Measurements from ENCODE around the gene USP16.
A peak's percentile ranks its signal among the peaks of the same experiment; 100 is the strongest.
"Not testable (repeated sequence)": the region's sequence is repeated elsewhere in the genome, so short reads cannot be mapped to it uniquely, and the experiment has no call there.

The USP16 gene

DNA sequence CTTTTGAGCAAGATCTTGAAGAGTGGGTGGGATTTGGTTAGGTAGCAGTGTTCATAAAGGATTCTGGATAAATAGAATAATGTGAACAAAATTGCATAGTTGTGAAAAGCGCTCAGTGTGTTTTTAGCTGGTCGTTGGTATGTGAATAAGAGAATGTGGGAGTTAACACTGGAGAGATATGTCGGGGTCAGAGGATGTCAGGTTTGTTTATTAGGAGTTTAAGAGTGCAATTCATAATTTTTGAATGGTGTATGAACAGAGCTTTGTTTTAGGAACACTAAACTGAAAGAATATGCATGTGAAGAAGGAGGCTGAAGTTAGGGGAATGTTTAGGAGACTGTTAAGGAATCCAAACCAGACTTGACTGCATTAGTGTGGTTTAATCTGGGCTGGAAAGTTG, 9.4 kb downstream of the USP16 start:
- DNase-seq (ENCODE audit: low read depth) = no peak

DNA sequence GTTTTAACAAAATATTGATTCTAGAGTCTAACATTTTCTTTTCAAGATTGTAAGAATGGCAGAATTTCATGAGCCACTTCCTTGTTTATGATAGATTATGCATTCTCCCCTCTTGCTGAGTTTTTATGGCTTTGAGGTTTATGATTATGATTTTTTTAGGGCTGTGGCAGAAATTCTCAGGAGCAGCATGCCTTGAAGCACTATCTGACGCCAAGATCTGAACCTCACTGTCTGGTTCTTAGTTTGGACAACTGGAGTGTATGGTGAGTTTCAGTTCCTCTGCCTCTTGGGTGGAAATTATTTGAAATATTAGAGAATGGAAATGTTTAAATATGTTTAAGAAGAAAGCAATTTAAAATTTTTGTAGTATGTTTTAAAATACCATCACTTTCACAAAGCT, 10.2 kb downstream of the USP16 start:
- no peak for DNase-seq (ENCODE audit: low read depth)

DNA sequence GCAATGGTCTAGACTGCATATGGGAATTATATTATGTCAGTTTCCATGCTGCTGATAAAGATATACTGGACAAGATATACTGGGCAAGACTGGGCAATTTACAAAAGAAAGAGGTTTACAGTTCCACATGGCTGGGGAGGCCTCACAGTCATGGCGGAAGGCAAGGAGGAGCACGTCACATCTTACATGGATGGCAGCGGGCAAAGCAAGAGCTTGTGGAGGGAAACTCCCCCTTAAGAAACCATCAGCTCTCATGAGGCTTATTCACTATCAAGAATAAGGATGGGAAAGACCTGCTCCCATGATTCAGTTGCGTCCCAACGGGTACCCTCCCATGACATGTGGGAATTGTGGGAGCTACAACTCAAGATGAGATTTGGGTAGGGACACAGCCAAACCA, 27.8 kb downstream of the USP16 start:
- DNase-seq (ENCODE audit: low read depth) = no peak

DNA sequence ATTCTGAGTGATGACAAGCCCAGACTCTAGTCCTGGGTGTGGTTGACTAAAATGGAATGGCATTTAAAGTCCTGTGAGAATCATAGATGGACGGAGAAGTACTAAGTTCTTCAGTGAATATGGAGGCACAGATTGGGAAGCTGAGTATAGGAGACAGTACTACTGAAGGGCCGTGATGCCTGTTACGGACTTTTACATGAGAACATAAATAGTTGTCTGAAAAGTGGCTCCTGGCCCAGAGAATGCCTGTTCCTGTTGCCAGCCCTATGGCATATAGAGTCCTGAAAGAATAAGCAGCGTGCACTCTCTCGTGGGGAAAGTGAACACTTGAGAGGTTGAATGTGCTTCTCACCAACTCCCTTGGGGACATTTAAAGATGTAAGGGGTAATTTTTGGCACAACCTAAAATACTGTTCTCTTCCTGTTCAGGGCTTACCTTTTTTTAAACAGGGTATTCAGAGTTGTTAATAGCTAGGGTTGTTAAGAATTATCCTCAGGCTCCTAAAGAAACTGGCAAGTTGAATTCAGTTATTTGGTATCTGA, 28.6 kb downstream of the USP16 start:
- DNase-seq (ENCODE audit: low read depth) = no peak

DNA sequence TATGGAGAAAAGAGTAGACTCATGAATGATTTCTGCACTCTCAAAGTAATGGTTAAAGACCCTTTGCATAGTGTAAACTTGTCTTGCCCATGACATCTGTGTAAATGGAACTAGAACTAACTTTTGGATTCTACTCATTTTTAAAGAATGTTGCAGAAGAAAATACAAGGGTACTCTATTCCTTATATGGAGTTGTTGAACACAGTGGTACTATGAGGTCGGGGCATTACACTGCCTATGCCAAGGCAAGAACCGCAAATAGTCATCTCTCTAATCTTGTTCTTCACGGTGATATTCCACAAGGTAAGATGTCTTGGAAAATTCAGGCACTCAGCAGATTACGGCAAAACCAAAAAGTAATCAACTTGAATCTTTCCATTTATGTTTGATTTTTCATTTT, 29.2 kb downstream of the USP16 start:
- no peak for DNase-seq (ENCODE audit: low read depth)

DNA sequence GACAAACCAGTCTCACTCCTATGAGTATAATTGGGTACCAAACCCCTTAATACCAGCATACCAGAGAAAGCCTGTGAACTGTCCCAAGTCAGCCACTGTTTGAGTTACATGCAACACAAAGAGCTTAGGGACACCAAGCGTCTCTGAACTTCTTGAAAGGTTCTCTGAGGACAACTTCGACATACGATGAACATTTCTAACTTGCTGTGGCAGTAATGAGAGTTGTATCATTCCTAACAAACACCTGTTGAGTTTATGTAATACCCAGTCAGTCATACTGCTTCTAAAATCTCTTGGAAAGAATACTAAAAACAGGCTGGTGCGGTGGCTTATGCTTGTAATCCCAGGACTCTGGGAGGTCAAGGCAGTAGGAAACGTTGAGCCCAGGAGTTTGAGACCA, 30.6 kb downstream of the USP16 start:
- no peak for DNase-seq (ENCODE audit: low read depth)

DNA sequence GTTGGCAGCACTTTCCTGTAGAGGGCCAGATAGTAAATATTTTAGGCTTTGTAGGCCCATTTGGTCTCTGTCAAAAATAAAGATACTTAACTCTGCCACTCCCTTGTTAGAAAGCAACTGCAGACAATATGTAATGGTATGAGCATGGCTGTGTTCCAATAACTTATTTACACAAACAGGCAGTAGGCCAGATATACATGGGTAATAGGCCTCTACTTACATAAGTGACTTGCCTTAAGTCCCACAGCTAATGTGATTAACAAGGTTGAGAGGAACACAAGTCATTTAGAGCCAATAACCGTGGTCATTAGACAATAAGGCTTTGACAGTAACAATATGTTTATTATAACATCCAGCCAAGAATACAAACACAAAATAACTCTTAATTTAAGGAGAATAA, 31.5 kb downstream of the USP16 start:
- DNase-seq (ENCODE audit: low read depth) = no peak

DNA sequence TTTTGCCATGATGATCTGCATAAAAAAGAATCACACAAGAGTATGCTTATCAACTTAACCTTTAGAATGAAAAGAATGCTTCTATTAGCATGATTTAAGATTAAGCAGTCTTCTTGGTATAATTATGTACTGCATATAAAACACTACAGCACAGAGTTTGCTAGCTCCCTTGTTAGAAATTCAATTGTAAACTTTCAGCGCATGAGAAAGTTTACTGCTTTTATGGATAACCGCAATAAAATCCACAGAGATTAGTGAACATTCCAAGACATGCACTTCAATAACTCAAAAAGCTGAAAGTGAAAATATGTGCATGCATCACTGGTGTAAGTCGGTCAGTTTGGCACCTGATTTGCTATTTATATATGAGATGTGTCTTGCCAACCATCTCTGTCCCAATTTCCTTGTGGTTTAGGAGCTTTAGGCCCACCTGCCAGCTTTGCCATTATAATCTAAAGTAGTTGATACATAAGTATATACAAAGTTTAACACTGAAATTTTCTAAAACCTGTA, 32.1 kb downstream of the USP16 start:
- no peak for DNase-seq (ENCODE audit: low read depth)

DNA sequence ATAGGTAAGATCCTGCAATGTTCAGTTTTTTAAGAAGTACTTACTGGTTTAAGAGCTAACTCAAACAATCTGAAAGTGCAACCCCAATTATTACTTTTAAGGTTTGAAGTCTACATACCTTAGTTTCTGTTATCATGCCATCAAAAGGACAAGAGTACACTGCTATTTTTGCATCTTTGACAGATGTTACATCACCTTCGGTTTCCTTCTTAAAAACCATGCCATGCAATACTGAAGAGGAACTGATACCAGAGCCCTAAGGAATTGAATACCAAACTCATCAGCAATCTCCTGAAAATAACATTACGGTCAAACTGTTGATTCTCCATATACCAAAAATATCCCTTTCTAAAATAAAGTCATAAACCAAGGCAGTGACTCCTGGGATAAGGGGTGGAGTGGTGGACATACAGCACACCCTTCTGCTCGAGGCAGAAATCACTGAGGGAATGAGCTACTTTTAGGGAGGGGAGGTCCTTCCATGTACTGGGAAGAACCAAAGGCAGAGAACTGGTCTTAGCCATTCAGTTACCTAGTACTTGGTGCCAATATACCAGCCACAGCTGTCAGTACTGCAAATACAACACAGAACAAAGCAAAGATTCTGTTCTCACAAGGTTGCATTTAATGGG, 40.5 kb downstream of the USP16 start:
- DNase-seq (ENCODE audit: low read depth) = no peak

DNA sequence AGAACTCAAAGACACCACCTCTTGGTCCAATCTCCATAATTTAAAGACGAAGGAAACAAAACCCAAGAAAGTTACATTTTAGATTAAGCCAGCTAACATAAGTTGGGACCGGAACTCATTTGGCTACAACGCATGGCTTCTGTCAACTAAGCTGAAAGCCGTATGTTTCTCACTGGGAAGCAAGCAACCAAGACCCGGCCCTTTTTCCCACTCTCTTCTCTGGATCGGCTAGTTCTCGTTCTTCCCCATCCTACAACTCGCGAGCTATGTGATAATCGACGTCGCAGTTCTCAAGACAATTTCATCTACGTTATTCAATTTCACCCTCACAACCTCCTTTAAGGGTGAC, 48.4 kb downstream of the USP16 start:
- DNase-seq (ENCODE audit: low read depth) = no peak

DNA sequence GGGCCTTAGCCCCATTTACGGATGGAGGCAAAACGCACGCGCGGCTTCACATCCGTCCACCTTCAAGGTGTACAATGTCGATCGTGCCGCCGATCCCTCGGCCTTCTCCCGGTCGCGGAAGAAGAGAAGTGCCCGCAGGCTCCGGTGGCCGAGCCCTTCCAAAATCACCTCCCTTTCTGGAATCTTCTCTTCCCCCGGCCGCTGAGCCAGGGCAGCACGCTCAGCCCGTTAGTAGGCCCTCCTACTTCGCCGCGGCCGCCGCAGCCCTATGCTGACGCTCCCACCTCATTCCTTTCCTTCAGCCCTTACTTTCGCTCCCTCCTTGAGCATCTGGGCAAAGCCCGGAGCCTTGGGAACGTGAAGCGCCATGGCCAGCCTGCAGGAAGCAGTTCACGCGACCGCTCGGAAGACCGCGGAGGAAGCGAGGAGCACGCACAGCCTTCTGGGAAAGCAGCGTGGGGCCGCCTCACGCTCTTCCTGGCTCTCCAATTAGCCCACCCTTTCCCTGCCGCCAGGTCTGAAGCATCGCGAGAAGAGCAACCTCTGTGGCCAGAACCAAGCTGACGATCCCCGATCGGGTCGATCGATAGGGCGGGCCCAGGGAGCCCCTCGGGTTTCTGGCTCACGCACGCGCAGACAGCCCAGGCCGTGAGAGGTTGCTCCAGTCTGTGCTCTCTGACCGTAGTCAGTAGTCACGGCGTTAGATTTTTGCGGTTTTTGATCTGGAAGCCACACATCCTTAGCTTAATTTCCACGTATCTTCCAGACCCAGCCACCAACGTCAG, 48.9 kb downstream of the USP16 start, which contains the start of gene CCT8:
Gene CCT8 (minus strand): TSS at position 427 of the 785 bp plus-strand sequence. CDS start 58 bp downstream, at position 369.
- DNase-seq (ENCODE audit: low read depth) = peak; percentile 99

DNA sequence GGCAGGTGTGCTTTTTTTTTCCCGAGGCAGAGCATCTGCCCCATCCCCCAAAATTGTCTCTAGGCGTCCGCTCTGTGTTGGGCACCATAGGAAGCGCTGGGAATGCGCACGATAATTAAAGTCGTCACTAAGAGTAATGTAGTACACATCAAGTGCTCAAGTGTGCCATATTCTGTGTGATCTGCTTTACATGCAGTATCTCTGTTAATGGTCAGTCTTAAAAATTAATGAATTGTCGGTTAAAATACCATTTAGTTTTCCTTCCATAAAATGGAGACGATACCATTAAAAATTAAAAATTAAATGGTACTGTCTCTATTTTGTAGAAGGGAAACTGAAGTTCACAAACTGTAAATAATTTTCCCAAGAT, 49.5 kb downstream of the USP16 start:
- DNase-seq (ENCODE audit: low read depth) = no peak

DNA sequence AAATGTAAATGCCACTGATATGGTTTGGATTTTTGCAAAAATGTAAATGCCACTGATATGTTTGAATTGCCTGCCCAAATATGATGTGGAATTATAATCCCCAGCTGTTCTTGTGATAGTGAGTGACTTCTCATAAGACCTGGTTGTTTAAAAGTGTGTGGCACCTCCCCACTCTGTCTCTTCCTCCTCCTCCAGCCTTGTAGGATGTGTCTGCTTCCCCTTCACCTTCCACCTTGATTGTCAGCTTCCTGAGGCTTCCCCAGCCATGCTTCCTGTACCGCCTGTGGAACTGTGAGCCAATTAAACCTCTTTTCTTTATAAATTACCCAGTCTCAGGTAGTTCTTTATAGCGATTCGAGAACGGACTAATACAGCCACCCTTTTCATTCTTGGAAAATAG, 50.3 kb downstream of the USP16 start:
- DNase-seq (ENCODE audit: low read depth) = no peak

DNA sequence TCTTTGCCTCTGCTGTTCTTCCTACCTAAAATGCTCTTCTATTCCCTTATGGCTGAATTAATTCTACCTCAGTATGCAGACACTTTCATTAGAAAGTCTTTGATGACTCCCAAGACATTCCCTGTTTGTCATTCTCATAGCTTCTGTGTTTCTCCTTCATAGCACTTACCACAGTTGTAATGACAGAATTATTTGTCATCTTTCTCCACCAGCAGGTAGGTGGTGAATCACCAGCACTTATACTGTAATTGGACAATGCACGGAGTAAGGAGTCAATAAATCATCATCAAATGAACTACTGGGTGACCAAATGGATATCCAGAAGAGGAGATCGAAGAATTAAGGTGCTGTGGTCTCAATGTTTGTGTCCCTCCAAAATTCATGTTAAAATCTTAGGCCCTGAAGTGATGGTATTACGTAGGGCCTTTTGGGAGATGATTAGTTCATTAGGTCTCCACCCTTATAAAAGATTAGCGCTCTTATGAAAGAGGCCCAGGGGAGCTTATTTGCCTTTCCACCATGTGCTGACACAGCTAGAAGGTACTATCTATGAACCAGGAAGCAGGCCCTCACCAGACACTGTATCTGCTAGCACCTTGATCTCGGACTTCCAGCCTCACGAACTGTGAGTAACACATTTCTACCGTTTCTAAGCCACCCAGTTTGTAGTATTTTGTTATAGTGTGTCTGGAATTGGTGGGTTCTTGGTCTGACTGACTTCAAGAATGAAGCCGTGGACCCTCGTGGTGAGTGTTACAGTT, 51.4 kb downstream of the USP16 start:
- DNase-seq (ENCODE audit: low read depth) = no peak

DNA sequence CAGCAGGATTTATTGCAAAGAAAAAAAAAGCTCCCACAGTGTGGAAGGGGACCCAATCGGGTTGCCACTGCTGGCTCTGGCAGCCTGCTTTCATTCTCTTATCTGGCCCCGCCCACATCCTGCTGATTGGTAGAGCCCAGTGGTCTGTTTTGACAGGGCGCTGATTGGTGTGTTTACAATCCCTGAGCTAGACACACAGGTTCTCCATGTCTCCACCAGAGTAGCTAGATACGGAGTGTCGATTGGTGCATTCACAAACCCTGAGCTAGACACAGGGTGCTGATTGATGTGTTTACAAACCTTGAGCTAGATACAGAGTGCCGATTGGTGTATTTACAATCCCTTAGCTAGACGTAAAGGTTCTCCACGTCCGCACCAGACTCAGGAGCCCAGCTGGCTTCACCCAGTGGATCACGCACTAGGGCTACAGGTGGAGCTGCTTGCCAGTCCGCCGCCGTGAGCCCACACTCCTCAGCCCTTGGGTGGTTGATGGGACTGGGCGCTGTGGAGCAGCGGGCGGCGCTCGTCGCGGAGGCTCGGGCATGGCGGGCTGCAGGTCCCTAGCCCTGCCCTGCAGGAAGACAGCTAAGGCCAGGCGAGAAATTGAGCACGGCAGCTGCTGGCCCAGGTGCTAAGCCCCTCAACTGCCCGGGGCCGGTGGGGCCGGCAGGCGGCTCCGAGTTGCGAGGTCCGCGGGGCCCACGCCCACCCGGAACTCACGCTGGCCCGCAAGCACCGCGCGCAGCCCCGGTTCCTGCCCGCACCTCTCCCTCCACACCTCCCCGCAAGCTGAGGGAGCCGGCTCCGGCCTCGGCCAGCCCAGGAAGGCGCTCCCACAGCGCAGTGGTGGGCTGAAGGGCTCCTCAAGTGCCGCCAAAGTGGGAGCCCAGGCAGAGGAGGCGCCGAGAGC, 52.5 kb downstream of the USP16 start:
- DNase-seq (ENCODE audit: low read depth) = not testable (repeated sequence)

DNA sequence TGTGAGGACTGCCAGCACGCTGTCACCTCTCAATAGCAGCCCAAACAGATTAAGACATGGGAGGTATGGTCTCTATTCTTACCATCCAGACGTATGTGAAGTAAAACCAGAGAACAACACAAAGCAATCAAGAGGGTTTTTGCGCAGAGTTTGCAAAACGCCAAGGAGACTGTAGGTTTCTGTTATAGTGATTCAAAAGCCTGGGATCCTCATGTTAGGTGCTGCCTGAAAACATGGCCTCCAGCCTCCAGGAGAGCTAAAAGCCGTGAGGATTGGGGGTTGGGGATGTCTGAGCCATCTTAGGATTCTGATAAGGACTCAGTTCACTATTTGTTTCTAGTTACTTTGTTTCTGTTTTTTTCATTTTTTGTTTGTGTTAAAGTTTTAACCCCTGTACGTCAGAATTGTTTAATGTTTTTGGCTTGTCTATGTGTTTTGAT, 53.2 kb downstream of the USP16 start:
- no peak for DNase-seq (ENCODE audit: low read depth)

DNA sequence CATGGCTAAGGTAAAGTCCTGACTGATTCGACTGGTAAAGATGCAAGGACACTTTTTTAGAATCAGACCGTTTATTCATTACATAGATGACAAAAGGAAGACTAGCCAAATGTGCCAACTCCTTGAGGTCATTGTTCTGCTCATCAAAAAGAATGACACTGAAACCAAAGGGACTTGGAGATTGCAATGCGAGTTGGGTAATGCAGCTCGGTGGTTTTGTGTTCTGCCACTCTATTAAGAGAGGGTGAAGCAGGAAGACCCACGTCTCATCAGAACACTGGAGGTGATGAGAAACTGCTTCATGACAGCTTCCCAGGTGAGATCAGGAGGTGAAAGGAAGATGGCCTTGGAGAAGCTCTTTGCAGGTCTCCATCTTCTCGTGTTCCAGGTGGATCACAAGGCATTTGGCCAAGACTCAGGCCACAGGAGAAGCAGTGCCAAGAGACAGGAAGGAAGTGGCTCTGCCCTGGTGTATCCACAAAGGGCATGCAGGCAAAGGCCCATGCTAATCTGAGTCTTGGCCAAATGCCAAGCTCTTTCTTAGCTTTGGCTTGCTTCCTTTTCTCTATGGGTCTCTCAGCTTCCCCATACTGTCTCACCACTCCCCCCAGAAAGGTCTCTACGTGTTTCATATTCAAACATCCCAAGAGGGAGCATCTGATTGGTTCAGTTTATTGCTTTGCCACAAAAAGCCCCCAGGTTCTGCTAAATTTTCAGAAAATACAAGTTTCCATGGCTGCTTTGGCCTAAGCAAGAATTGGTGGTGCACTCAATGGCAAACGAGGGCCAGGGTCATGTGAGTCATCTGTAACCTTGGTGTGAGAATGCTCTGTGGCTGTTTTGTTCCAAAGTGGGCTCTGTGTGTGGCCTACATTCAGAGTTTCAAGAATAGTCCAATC, 54.6 kb downstream of the USP16 start:
- no peak for DNase-seq (ENCODE audit: low read depth)

DNA sequence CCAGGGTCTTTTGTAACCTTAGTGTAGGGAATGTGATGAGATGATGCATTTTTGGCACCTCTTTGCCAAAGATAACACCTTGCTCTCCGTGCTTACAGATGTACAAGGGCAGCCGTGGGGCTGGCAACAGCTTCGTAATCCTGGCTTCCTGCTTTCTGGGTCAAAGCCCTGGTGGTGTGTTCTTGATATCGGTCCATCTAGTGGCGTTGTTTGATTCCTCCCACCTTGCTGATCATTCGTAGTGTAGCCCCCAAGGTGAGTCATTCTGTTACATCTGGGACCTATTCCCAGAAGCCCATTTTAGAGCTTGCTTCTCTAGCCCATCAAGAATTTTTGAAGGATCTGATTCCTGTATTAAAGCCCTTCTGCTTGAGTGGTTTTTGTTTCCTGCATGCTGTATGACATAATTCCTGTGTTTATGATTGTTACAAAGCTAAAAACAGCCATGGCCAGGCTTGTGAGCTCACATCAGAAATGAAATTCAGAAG, 56.0 kb downstream of the USP16 start:
- DNase-seq (ENCODE audit: low read depth) = no peak

DNA sequence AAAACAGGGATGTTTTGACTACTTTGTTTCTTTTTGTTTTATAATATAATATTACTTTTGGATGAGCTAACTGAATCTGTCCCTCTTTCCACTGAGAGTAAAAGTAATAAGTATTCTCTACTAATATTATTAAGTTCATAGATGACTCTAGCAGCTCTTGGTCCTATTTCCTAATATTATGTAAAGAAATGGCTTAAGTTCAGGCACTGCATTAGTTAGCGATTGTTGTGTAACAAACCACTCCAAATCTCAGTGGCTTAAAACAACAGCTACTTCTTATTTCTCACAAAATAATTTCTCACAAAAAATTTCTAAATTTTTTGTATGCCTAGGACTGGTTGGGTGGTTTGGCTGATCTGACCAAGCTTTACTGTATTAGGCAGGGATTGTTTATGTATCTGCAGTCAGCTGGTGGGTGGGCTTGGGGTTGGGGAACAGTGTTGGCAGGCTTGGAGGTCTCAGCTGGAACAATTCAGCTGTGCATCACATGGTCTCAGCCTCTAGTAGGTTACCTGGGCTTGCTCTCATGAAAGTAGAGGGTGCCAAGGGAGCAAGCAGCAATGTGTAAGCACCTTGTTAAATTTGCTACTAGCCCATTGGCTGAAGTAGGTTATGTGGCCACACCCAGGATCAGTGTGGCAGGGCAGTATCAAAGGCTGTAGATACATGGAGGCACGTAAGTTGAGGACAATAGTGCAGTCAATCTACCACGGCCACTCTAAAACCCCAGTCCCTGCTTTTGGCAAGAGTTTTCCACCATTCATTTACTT, 57.8 kb downstream of the USP16 start:
- no peak for DNase-seq (ENCODE audit: low read depth)

DNA sequence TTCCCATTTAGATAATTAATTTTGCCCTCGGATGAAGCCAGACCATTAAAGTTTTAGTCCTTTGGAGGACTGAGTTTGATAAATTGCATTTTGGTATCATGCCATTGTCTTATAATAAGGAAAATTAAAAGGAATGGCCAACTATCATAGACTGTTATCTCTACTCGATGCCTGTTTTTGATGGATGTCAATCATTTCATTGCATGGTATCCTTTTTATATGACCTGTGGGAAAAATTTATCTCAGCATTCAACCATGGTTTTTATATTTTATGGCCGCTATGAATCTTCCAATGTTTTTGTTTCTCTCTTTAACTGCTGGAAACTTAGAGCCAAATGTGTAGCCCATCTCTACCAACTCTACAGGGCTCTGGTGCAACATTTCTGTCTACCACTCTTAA, 58.8 kb downstream of the USP16 start:
- no peak for DNase-seq (ENCODE audit: low read depth)

Data from GM04504 (cell line).